Smooth muscle cell (in vitro differentiated cells): ENCODE results near the gene RFX3. TPM values are rescaled to one million over a fixed set of nuclear protein-coding genes. Genes with fewer than 3 reads are reported as not detected.

Experiments used
- DNase-seq: peaks from one replicate; lab custom pipeline; 2025; ENCODE audit not compliant: unreplicated experiment; lab: John Stamatoyannopoulos, UW
- H2AFZ ChIP-seq: fragments of 200-600 bp; sonication (generic); 2 replicates; pipeline ENCODE4 v1.6.0; 2016; ENCODE audit warnings: antibody characterized with exemption, low read depth, mild to moderate bottlenecking
- H3F3A ChIP-seq: fragments of 200-600 bp; sonication (generic); 2 replicates; pipeline ENCODE4 v1.6.0; 2017; ENCODE audit warnings: antibody characterized with exemption, low read depth
- H3K27ac ChIP-seq: fragments of 200-600 bp; sonication (generic); 2 replicates; pipeline ENCODE4 v1.5.1; 2016; ENCODE audit warnings: low read depth, mild to moderate bottlenecking
- H3K27me3 ChIP-seq: fragments of 200-600 bp; sonication (generic); 2 replicates; pipeline ENCODE4 v1.6.1; 2016; ENCODE audit warnings: low read depth, mild to moderate bottlenecking
- H3K36me3 ChIP-seq: fragments of 200-600 bp; sonication (generic); 2 replicates; pipeline ENCODE4 v1.5.1; 2016; ENCODE audit warnings: low read depth
- H3K4me1 ChIP-seq: fragments of 200-600 bp; sonication (generic); 2 replicates; pipeline ENCODE4 v1.5.1; 2016; ENCODE audit warnings: low read depth
- H3K4me2 ChIP-seq: fragments of 200-600 bp; sonication (generic); 2 replicates; pipeline ENCODE4 v1.6.0; 2016; ENCODE audit warnings: mild to moderate bottlenecking
- H3K4me3 ChIP-seq: fragments of 200-600 bp; sonication (generic); 2 replicates; pipeline ENCODE4 v1.5.1; 2016; ENCODE audit warnings: mild to moderate bottlenecking
- H3K79me2 ChIP-seq: fragments of 200-600 bp; sonication (generic); 2 replicates; pipeline ENCODE4 v1.6.0; 2016; ENCODE audit warnings: low read depth, mild to moderate bottlenecking
- H3K9ac ChIP-seq: fragments of 200-600 bp; sonication (generic); 2 replicates; pipeline ENCODE4 v1.6.0; 2016; ENCODE audit warnings: low read depth
- H3K9me3 ChIP-seq: fragments of 200-600 bp; sonication (generic); replicated peaks from 2 replicates; pipeline ENCODE4 v1.5.1; 2016; ENCODE audit warnings: low read depth
- H4K20me1 ChIP-seq: fragments of 200-600 bp; sonication (generic); 2 replicates; pipeline ENCODE4 v1.6.0; 2016; ENCODE audit warnings: low read depth
- CTCF ChIP-seq: fragments of 200-600 bp; sonication (generic); IDR thresholded peaks from 2 replicates; pipeline ENCODE4 v1.5.1; 2017; ENCODE audit warnings: borderline replicate concordance, mild to moderate bottlenecking, antibody characterized with exemption; ENCODE audit not compliant: insufficient read depth, poor library complexity, severe bottlenecking
- WGBS: methylation state at CpG from one replicate; pipeline ENCODE4 v1.1.7; 2016; ENCODE audit warnings: low lambda C conversion rate; 5-methylcytosine and 5-hydroxymethylcytosine counted together
- polyA plus RNA-seq: library from polyadenylated mRNA; unstranded; fragments of >200 nt; fragmentation: Nextera tagmentation; extraction: Ambion mirVana; gene quantifications from 2 replicates; pipeline ENCODE4 v1.2.1, GENCODE V29; 2016
- total RNA-seq: library from RNA; depleted of rRNA; stranded (reverse); fragments of >200 nt; gene quantifications from 2 replicates; pipeline ENCODE4 v1.2.3, GENCODE V29; 2014

The RFX3 gene
- total and polyA plus RNA-seq, 2 experiments from 2014 or later = 4.4 to 14.1 TPM

- Histone ChIP-seq H3F3A (no peaks in the 10 kb centered on the region), H3K36me3 (peaks cover 3% of the 10 kb centered on the region), H3K9ac (no peak overlapping the region), H3K79me2 (no peaks in the 10 kb centered on the region), H3K4me3 (no peak overlapping the region), H3K4me1 (no peaks in the 10 kb centered on the region), H3K4me2 (no peak overlapping the region), H4K20me1 (no peaks in the 10 kb centered on the region), H2AFZ (no peak overlapping the region), H3K9me3 (no peaks in the 10 kb centered on the region), H3K27ac (no peak overlapping the region), H3K27me3 (no peaks in the 10 kb centered on the region)
- no peak for TF ChIP-seq CTCF
- DNase-seq = no peak
- whole genome bisulfite sequencing = 76% methylated on average over 10 of the region's 10 CpGs
Observed at GRCh38 chr9:3262826-3263529, 262.8 kb downstream of the RFX3 start.

- Histone ChIP-seq H3K4me3 (no peak overlapping the region), H3K9me3 (no peaks in the 10 kb centered on the region), H2AFZ (no peak overlapping the region), H3K36me3 (no peaks in the 10 kb centered on the region), H4K20me1 (no peaks in the 10 kb centered on the region), H3K4me1 (no peaks in the 10 kb centered on the region), H3K27me3 (no peaks in the 10 kb centered on the region), H3F3A (no peaks in the 10 kb centered on the region), H3K27ac (no peak overlapping the region), H3K79me2 (no peaks in the 10 kb centered on the region), H3K4me2 (no peak overlapping the region), H3K9ac (no peak overlapping the region)
- WGBS = 96% methylated on average over 5 of the region's 5 CpGs
- TF ChIP-seq CTCF = no peak
- no peak for DNase-seq
Observed at GRCh38 chr9:3261484-3261883, 264.3 kb downstream of the RFX3 start.

- peak overlapping the region; percentile 2 for H3K27ac ChIP-seq
- H3K9me3 ChIP-seq = no peaks in the 10 kb centered on the region
- H3K4me2 ChIP-seq = no peak overlapping the region
- H2AFZ ChIP-seq = no peak overlapping the region
- no peaks in the 10 kb centered on the region for H3K36me3 ChIP-seq
- no peaks in the 10 kb centered on the region for H3K27me3 ChIP-seq
- no peaks in the 10 kb centered on the region for H3K4me1 ChIP-seq
- no peaks in the 10 kb centered on the region for H4K20me1 ChIP-seq
- H3K79me2 ChIP-seq = no peaks in the 10 kb centered on the region
- no peak for DNase-seq
- H3K4me3 ChIP-seq = no peak overlapping the region
- no peaks in the 10 kb centered on the region for H3F3A ChIP-seq
- WGBS = 76% methylated on average over 3 of the region's 3 CpGs
- no peak overlapping the region for H3K9ac ChIP-seq
- TF ChIP-seq CTCF = no peak
Observed at GRCh38 chr9:3256571-3257330, 269.1 kb downstream of the RFX3 start.

- Histone ChIP-seq H4K20me1 (no peaks in the 10 kb centered on the region), H3K4me3 (no peak overlapping the region), H3K4me1 (no peaks in the 10 kb centered on the region), H3F3A (no peaks in the 10 kb centered on the region), H3K36me3 (no peaks in the 10 kb centered on the region), H2AFZ (no peak overlapping the region), H3K79me2 (no peaks in the 10 kb centered on the region), H3K4me2 (no peak overlapping the region), H3K27me3 (no peaks in the 10 kb centered on the region), H3K9ac (no peak overlapping the region), H3K9me3 (no peaks in the 10 kb centered on the region), H3K27ac (no peak overlapping the region)
- 98% methylated on average over 2 of the region's 2 CpGs for WGBS
- no peak for TF ChIP-seq CTCF
- no peak for DNase-seq
Observed at GRCh38 chr9:3251309-3251708, 274.5 kb downstream of the RFX3 start.
